ENCODE data around the gene A2M.

Gene A2M

DNA sequence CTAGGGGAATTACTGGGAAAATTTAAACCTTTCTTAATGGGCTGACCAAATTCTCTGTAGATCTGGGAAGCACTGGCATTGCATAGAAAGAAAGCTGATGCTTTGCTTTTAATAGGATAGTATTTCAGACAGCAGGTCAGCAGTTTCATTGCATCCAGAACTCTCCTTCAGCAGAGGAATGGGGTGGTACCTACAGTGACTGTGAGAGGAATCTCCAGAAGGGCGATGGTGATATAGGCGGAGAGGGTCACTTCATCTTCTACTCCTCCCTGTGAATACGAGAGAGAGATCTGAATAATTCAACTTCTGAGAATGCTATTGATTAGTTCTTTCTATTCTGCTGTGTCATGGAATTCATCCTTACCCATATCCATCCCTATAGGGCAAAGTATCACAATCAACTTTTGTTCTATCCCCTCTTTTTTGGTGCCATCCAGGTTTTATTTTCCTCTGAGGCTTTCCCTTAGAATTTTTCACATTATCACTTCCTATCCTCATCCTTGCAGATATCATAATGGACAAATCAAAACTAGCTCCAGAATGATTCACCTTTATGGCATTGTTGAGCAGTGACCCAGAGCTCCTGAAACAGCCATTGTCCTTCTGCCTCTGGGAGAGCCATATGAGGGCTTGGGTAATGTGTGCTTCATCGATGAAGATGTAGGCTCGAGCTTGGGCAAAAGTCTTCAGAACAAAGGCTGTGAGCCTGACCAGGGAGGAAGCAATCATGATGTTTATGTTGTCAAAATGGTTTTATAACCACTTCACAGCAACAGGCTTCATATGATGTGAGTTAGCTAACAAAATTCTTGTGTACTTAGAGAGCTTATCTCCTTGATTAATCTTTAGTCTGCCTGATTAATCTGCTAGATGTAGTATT is 38.3 kb downstream of the A2M start:
- no peak for DNase-seq (ENCODE audit: low spot score)
- TF ChIP-seq, protein P1, sequence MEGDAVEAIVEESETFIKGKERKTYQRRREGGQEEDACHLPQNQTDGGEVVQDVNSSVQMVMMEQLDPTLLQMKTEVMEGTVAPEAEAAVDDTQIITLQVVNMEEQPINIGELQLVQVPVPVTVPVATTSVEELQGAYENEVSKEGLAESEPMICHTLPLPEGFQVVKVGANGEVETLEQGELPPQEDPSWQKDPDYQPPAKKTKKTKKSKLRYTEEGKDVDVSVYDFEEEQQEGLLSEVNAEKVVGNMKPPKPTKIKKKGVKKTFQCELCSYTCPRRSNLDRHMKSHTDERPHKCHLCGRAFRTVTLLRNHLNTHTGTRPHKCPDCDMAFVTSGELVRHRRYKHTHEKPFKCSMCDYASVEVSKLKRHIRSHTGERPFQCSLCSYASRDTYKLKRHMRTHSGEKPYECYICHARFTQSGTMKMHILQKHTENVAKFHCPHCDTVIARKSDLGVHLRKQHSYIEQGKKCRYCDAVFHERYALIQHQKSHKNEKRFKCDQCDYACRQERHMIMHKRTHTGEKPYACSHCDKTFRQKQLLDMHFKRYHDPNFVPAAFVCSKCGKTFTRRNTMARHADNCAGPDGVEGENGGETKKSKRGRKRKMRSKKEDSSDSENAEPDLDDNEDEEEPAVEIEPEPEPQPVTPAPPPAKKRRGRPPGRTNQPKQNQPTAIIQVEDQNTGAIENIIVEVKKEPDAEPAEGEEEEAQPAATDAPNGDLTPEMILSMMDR (IDR thresholded peaks at IDR 0.05; ENCODE audit: extremely low read depth, missing control alignments) = no peak

DNA sequence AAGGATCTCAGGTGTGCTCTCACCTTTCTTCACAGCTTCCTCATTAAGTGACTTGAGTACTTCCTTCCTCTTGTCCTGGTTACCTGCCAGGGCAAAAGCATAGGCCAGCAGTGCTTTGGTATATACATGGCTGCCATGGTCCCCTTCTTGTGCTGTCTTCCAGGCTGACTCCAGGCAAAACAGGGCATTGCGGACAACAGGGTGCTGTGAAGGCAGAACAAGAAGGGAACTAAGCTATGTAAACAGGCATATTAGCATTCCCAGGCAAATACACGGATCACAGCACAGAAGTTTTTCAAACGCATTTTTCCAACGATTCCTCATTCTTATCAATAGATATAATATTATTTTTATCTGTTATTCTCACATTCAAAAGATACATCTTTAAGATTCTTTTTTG is 39.0 kb downstream of the A2M start:
- TF ChIP-seq, protein P1 (IDR thresholded peaks at IDR 0.05; ENCODE audit: extremely low read depth, missing control alignments) = no peak
- DNase-seq (ENCODE audit: low spot score) = no peak

DNA sequence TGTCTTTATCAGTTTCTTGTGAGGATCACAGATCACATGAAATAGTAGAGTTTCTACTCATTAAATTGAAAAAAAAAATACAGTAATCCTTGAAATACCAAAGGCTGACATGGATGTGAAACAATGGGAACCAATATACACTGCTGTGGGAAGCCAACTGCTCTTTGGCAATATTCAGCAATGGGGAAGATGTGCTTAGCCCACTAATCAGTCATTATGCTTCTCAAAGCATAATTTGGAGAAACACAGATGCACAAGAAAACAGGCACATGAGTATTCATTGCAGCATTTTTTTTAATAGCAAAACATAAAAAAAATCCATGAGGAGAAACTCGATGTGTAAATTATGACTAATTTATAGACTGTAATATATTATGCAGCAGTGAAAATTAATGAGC is 40.6 kb downstream of the A2M start:
- DNase-seq (ENCODE audit: low spot score) = no peak
- TF ChIP-seq, protein P1 (IDR thresholded peaks at IDR 0.05; ENCODE audit: extremely low read depth, missing control alignments) = no peak

DNA sequence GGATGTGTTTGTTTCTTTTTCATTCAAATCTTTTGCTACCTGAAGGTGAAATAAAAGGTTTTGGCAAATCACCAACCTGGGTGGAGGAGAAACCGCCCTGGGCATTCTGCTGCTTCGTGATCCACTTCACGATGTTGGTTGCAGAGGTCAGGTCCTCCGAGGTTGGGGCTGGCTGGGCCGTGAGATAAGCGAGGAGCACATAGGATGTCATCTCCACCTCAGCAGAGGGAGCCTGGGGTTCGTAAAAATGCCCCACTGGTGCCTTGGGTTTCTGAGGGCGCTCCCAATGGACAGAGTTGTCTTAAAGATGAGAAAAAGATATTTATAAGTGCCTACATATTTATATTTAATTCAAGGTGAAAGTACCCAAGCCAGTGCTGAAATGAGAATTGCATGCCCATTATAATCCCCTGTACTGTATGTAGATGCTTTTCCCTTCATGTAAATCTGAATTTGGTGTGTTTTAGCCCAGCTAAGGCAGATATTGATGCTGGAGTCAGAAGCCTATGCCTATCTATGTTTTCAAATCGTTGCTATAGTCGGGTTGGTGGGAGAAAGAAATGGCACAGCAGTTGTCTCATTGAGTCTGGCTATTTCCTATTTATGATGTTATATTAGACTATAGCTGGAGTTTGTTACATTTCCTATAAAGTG is 41.1 kb downstream of the A2M start:
- DNase-seq (ENCODE audit: low spot score) = no peak
- TF ChIP-seq, protein P1 (IDR thresholded peaks at IDR 0.05; ENCODE audit: extremely low read depth, missing control alignments) = no peak

DNA sequence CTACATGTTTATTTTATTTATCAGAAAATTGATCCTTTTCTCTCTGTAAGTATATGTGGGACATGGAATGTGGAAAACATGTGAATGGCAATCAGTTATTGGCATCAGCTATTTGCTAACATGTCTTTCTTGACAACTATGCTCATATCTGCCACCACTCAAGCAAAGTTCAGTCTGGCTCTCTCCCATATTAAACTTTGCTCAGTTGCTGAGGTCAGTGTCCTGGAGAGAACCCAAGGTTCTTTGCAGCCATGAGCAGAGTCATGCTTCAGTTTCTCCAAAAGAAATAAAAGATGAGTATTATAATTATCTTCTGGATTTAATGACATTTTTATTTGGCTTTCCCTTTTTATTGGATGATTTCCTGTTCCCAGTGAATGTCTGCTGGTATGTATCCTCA is 42.6 kb downstream of the A2M start:
- no peak for DNase-seq (ENCODE audit: low spot score)
- TF ChIP-seq, protein P1 (IDR thresholded peaks at IDR 0.05; ENCODE audit: extremely low read depth, missing control alignments) = no peak

DNA sequence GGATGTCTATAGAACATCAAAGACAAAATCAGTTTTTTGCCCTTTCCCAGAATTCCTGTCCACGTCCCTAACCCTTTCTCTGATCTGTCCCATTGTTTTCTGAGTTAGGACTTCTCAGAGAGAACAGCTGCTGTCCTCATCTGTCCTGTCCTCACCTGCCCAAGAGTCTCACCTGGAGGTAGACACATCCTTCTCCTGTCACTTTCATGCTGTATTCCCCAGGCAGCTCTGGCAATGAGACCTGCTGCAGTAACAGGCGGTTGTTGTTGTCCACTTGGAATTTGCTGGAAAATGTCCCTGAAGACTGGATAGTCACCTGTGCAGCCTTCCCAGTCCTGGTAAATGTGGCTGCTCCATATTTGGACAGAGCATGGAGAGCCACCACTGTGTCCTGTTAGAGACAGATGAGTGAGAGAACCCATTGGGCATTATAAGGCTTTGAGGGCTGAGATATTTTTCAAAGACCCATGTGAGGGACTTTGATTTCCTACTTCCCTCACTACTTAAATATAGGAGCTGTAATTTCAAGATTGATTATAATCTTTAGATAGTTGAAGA is 43.2 kb downstream of the A2M start:
- DNase-seq (ENCODE audit: low spot score) = no peak
- TF ChIP-seq, protein P1 (IDR thresholded peaks at IDR 0.05; ENCODE audit: extremely low read depth, missing control alignments) = no peak

DNA sequence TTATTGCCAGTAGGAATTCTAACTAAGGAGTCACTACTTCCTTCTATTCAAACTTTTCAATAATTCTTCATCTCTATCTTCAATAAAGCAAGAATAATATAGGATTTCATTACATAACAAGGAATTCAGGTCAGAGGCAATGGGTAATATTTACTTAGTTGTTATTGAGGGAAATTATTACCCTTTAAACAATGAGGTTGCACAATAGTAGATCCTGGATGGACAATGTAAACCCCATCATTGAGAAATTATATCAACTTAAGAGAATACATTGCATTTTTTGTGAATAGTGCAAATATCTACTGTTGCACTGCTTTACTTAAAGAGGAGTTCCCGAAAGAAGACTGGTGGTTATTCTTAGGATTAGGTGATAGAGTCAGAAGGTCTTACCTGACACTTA is 43.8 kb downstream of the A2M start:
- DNase-seq (ENCODE audit: low spot score) = no peak
- TF ChIP-seq, protein P1 (IDR thresholded peaks at IDR 0.05; ENCODE audit: extremely low read depth, missing control alignments) = no peak

Data from GM20000 (cell line).